HG02678 (cell line): Measurements from ENCODE around the gene SORD.
"Not testable (repeated sequence)": the region's sequence is repeated elsewhere in the genome, so short reads cannot be mapped to it uniquely, and the experiment has no call there.

Experiments used
- ATAC-seq: cut with Tn5 transposase; IDR thresholded peaks from one replicate; pipeline ENCODE4 v1.9.1; 2021; ENCODE audit warnings: mild to moderate bottlenecking, moderate library complexity; ENCODE audit not compliant: unreplicated experiment

The SORD gene

DNA sequence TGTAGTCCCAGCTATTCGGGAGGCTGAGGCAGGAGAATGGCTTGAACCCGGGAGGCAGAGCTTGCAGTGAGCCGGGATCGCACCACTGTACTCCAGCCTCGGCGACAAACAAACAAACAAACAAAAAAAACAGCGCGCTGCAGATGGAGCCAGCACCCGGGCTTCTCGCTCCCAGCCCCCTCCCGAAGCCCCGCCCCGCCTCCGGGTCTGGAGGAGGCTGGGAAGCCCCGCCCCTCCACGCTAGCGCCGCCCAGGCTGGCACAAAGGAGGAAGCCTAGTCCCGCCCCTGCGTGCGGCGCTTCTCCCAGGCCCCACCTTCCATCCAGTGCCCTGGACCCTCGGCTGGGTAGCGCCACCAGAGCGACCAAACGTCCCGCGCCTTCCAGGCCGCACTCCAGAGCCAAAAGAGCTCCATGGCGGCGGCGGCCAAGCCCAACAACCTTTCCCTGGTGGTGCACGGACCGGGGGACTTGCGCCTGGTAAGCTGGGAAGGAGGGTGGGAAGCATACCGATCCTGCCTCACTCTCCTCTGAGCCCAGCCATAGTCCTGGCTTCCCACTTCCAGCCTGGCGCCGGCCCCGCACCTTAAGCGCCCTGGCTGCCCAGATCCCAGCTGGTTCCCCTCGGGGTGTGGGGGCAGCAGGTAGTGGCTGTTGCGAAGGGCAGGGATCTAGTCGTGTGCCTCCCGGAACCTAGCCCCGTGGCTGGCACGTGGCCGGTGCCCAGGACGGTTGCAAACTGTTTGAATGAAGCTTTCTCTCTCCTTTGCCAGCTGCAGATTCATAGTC lies at the start of gene SORD:
TSS of gene SORD (plus strand) at position 325 of the 788 bp plus-strand sequence. CDS start at position 414, 89 bp downstream.
- ATAC-seq: peak; percentile 98

DNA sequence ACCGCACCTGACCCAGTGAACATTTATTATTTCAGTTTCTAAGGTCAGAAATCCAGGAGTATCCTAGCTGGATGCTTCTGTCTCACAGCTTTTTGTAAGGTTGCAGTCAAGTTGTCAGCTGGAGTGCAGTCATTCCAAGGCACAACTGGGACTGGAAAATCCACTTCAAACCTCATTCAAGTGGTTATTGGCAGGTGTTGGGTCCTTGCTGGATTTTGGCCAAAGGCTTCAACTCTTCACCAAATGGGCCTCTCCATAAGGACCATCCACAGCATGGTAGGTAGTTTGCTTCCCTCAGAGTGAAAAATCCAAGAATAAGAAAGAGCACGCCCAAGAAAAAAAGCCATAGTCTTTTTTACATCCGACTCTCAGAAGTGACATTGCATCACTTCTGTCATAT lies 46.8 kb upstream of the SORD start:
- not testable (repeated sequence) for ATAC-seq

DNA sequence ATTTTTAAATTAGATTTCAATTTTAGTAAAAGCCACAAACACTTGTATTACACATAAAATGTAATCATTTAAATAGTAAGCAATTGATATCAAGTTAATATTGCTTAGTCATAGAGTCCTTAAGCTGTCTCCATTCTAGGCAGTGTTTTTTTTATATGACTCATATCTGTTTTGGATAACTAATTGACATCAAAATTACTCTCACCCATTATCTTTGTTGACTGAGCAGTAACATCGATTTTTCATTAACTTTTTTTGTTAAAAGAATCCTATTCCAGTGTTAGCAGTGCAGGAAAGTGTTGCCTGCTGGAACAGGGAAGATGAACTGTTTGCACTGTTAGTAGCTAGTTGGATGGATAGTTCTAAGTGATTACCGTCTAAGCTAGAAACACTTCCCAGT lies 45.2 kb upstream of the SORD start:
- ATAC-seq: not testable (repeated sequence)

DNA sequence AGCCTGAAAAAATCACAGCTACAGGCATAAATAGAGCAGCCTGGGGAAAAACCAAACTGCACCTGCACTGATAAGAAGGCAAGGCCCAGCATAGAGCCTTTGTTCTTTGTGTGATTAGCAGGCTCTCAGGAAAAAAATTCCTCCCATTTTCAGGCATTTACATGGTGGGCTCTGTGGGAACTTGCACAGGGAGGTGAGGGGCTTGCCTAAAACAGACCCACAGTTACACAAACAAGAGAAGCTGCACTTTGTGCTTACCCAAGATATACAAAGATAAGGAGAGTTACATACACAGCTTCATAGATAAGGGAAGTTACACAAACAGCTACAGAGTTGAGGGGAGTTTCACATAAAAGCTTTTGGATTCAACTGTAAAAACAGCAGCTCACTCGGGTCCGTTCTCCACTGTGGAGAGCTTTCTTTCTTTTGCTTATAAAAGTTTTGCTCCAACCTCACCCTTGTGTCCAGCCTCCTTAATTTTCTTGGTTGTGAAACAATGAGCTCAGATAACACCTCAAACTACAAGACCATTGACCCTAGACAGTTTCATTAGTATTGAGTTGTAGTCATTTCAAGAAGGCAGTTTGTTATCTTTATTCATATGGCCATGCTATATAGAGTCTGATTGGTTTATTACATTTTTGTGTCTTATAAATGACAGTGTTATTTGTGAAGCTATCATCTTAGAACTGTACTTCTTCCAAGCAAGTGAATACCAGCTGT lies 43.2 kb upstream of the SORD start:
- not testable (repeated sequence) for ATAC-seq

DNA sequence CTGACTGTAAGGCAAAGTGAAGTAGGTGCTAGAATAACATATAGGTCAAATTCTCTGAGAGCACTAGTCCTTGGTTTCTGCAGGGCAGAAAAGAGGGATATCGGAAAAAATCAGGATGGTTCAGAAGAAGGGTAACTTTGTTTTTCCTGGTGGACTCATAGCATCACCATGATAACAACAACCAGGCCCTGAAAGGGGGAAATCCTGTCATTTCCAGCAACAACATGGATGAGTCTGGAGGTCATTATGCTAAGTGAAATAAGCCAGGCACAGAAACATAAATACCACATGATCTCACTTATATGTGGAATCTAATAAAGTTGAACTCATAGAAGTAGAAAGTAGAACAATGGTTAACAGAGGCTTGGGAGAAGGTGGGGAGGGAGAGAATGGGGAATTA lies 38.9 kb upstream of the SORD start:
- ATAC-seq: not testable (repeated sequence)

DNA sequence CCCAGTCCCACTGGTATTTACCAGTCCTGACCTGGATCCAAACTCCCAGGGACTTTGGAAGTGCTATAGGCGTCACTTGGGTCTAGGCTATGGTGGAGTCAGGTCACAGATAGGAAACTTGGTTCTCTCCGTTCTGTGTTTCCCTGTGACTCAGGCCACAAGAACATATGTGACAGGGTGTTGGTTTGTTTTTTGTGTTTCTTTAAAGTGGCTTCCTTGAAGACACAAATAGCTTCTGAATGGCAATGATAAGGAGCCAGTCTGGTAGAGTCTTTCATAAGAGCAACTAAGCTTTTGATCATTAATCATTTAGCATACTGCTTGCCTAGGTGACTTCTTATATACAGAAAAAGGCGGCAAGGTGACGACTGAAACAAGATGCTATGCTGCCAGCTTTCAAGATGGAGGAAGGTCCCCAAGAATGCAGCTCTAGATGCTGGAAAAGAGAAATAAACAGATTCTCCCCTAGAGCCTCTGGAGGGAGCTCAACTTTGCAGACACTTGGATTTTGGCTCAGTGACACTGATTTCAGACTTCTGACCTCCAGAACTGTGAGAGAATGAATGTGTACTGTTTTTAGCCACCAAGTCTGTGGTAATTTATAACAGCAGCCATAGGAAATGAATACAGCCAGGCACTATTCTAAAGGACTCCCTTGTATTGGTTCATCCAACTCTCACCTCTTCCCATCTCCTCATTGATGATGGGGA lies 36.5 kb upstream of the SORD start:
- not testable (repeated sequence) for ATAC-seq

DNA sequence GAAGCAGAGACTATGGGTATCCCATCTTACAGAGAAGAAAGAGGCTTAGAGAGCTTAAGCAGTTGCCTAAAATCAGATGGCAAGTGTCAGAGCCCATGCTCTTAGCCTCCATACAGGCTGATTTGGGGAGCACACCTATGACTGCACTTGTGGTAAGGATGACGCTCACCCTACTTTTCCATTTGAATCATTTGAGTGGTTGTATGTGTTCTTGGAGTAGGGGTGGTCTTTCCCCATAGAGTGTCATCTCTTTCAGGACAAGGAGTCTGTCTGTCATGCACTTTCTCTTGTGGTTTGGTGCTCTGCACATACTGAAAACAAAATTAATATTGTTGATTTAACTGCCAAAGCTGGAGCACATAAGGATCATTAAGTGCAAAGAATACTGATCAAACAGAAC lies 35.3 kb upstream of the SORD start:
- ATAC-seq: not testable (repeated sequence)

DNA sequence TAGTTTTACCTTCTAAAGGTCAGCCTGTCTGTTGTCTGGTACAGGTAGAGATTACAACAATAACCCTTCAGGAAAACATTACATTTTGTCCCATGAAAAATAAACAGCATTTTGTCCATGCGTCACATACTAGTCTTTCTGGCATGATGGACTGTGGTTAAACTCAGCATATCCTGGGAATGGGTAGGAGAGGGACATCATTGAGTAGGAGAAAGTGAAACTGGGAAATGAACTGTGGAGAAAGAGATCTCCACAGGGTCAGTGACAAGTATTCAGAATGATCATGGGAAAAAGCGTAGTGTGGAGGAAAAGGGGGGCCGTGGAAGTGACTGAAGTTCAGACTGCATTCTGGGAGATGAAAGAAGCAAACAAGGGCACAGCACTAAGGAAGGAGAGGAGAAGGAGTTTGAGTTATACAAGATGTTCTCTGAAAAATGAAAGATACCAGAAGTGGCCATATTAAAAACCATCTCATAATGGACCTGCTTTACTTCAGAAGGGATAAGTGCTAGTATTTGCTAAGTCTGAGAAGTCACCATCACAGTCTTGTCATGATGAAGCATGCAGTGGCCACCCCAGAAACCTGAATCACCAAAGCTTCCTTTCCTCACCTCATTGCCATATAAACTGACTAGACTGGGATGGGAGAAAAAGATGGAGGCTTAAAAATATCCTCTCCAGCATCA lies 34.7 kb upstream of the SORD start:
- ATAC-seq: not testable (repeated sequence)

DNA sequence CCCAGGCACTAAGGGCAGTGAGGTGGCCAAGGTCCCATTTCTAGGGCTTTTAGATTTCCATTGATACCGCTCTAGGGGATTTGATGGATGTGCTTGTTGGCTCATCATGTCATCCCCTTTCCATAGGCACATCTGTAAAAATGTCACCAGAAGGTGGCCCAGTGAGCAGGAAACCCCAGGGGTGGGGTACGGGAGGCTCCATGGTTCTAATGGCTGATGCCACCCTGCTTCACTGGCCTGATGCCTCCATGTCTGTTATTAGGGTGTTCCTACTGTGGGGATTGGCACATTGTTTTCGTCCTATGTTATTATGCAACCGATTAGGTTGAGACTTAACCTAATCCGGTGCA lies 34.1 kb upstream of the SORD start:
- ATAC-seq: not testable (repeated sequence)

DNA sequence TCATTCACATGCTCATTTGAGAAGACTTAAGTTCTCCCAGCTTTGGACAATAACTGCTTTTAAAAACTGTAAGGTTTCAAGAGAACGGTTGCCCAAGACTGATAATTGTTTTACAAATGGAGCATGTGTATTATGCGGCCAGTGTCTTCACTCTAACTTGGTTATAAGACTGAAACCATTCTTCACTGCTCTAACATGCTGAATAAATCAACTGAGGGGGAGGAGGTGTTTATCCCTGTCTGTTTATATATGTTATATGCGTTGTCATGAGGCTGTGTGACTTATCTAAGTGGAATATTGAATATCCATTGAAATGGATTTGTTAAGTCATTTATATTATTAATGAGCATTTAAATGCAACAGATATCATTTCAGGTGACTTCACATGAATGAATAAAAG lies 25.4 kb upstream of the SORD start:
- ATAC-seq: not testable (repeated sequence)

DNA sequence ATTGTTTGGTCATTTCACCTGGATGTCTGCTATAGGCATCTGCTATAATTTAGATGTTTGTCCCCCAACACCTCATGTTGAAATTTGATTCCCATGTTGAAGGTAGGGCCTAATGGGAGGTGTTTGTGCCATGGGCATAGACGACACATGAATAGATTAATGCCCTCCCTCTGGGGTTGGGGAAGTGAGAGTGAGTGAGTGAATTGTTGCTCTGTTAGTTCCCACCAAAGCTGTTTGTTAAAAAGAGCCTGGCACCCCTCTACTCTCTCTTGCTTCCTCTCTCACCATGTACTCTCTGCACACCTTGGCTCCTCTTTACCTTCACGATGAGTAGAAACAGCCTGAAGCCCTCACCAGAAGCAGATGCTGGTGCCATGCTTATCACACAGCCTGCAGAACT lies 23.9 kb upstream of the SORD start:
- ATAC-seq: no peak

DNA sequence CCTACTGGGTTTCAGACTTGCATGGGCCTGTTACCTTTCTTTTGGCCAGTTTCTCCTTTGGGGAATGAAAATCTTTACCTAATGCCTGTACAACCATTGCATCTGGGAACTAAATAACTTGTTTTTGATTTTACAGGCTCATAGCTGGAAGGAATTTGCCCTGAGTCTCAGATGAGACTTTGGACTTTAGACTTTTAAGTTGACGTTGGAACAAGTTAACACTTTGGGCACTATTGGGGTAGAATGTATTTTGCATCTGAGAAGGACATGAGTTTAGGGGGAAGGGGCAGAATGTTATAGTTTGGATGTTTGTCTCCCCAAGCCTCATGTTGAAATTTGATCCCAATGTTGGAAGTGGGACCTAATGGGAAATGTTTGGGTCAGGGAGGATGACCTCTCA lies 21.8 kb upstream of the SORD start:
- not testable (repeated sequence) for ATAC-seq

DNA sequence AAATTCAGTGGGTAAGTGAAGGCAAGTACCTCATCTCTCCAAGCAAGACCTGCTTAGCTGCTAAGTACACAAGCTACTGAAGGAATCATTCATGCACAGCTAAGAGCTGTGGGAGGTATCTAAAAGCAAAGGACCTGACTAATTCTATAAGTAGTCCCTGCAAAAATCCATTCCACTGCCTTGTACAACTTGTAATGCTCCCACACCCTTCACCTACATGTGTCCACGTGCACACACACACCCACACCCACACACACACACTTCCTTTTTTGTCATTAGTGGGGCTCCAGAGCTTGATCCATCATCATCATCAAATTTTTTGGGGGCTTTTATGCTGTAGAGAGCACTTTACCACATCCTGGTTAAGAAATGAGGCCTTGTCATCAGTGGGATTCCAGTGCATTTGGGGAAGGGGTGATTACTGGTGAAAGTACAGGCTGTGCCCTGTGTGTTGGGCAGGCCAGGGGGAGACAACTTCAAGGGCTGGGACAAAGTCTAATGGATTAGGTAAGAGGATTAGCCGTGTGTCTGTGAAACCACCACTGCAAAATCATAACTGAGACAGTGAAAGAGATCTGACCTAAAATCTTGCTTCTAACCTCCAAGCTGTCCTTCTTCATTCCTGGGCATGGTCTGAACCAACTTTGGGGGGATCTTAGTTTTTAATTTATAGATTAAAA lies 19.1 kb upstream of the SORD start:
- ATAC-seq: not testable (repeated sequence)

DNA sequence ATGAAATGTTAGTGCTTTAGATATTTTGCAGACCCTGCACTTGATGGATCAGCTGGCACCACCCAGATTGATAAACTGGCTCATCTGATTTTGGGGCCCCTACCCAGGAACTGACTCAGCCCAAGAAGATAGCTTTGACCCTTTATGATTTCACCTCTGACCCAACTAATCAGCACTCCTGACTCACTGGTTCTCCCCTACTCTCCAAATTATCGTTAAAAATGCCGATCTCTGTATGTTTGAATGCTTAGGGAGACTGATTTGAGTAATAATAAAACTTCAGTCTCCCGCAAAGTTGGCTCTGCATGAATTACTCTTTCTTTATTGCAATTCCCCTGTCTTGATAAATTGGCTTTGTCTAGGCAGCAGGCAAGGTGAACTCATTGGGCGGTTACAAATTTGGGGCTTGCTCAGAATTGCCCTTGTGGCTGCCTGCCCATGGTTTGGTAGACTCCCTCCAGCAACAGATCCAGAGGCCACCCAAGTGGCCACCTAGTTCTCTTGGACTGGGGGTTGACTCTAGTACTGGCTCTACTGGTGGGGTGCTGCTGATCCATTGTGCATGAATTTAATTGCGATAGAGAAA lies 18.3 kb upstream of the SORD start:
- ATAC-seq: not testable (repeated sequence)

DNA sequence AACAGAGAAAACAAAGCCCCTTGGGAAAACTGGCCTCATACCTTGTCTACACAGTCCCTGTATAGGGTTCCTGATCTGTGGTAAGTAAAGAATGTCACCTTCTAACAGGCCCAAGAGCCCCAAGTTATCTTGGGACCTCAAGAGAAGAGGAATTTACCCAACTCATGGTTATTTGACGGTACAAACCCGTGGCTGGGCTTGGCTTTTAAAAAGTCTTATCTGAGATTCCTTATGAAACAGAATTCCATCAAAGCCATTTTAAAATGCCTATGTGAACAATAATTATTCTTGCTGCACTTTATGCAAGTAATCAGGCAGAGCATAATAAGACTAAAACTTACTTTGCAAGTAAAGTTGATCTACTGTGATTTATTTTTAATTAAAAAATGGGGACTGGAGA lies 13.9 kb upstream of the SORD start:
- ATAC-seq: no peak

DNA sequence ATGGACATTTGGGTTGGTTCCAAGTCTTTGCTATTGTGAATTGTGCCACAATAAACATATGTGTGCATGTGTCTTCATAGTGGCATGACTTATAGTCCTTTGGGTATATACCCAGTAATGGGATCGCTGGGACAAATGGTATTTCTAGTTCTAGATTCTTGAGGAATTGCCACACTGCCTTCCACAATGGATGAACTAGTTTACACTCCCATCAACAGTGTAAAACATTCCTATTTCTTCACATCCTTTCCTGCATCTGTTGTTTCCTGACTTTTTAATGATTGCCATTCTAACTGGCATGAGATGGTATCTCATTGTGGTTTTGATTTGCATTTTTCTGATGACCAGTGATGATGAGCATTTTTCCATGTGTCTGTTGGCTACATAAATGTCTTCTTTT lies 7.9 kb upstream of the SORD start:
- not testable (repeated sequence) for ATAC-seq

DNA sequence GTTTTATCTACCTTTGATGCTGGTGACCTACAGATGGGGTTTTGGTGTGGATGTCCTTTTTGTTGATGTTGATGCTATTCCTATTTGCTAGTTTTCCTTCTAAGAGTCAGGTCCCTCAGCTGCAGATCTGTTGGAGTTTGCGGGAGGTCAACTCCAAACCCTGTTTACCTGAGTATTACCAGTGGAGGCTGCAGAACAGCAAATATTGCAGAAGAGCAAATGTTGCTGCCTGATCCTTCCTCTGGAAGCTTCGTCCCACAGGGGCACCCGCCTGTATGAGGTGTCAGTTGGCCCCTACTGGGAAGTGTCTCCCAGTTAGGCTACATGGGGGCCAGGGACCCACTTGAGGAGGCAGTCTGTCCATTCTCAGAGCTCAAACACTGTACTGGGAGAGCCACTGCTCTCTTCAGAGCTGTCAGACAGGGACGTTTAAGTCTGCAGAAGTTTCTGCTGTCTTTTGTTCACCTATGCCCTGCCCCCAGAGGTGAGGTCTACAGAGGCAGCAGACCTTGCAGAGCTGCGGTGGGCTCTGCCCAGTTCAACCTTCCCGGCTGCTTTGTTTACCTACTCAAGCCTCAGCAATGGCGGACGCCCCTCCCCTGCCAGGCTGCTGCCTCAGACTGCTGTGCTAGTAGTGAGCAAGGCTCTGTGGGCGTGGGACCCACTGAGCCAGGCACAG lies 2.6 kb upstream of the SORD start:
- ATAC-seq: not testable (repeated sequence)

DNA sequence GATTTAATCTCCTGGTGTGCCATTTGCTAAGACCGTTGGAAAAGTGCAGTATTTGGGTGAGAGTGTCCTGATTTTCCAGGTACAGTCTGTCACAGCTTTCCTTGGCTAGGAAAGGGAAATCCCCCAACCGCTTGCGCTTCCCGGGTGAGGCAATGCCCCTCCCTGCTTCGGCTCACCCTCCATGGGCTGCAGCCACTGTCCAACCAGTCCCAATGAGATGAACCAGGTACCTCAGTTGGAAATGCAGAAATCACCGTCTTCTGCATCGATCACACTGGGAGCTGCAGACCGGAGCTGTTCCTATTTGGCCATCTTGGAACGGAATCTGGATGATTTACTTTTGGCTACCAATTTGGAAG lies 2.1 kb upstream of the SORD start:
- ATAC-seq: not testable (repeated sequence)

DNA sequence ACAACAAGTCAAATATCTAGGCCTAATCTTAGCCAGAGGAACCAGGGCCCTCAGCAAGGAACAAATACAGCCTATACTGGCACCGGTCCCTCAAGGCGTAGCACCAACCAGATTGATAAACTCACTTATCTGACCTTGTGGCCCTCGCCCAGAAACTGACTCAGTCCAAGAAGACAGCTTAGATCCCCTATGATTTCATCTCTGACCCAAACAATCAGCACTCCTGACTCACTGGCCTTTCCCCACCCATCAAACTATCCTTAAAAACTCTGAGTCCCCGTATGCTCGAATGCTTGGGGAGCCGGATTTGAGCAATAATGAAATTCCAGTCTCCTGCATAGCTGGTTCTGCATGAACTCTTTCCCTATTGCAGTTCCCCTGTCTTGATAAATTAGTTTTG lies 1.6 kb upstream of the SORD start:
- ATAC-seq: no peak
